Measurements from ENCODE around the gene ADPRHL1.
"Not testable (repeated sequence)": the region's sequence is repeated elsewhere in the genome, so short reads cannot be mapped to it uniquely, and the experiment has no call there.

The ADPRHL1 gene

DNA sequence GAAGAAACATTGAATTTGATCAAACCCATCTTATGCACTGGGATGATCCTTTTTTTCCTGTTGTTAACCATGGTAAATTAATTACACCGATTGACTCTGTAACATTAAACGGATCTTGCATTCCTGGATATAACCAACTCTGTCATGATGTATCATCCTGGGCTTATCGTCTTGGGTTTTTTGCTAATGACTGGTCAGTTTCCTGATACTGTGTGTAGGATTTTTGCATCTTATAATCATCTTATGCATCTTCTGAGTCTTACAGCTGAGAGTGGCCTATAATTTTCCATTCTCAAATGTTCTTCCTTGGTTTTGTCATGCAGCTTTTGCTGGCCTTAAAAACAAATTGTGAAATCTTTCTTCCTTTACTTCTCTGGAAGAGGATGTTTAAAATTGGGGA is 24.4 kb upstream of the ADPRHL1 start:
- no peak for DNase-seq

GRCh38 chr13:113476811-113477210 is 23.5 kb upstream of the ADPRHL1 start:
- no peak for DNase-seq

DNA sequence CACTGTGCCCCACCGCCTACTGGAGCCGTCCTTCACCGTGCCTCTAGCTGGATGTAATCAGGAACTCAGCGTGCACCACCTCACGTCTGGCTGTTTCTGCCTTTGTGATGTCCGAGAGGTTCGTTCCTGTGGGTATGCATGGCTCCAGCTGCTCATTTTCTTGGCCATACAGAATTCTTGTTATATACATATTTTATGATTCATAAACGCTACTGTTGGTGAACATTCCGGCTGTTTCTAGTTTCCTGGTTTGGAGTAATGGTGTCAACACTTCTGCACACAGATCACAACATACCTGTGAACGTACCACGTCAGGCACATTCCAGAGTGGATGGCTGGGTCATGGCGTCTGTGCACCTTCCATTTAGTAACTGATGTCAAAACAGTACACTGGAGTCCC is 22.6 kb upstream of the ADPRHL1 start:
- DNase-seq: no peak

- DNase-seq: no peak
Observed at GRCh38 chr13:113475280-113475679, 22.0 kb upstream of the ADPRHL1 start.

DNA sequence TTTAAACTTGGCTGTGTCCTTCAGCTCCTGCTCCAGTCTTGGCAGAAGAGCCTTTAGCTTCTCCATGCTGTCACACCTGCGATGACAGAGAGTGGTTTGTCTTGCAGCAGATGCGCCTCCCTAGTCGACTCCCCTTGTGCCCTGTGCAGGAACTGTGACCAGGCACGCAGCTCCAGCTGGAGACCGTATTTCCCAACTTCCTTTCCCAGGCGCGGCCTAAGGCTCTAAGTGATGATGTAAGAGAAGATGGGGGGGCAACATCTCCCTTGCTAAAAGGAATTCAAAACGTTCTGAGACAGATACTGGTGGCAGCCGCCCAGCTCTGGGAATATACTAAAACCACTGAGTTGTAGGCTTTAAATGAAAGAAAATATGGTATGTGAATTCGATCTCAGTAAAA is 20.9 kb upstream of the ADPRHL1 start:
- no peak for DNase-seq

- DNase-seq: no peak
Observed at GRCh38 chr13:113472355-113473025, 19.2 kb upstream of the ADPRHL1 start.

DNA sequence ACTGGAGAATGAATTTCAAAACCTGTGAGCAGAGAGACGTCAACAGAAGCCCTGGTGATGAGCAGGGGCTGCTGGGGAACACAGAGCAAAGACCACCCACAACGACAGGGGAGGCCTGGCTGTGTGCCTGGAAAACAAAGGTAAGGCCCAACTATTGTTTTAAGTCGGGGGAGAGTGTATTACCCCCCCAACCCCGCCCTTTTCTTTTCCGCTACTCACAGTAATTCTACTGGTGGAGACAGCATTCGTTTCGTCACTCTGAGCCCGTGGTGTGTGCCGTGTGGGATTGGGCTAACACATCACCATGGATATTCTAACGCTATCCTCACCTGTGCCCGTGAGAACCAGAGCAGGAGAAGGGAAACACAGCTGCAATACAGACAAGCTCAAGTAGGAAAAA is 18.6 kb upstream of the ADPRHL1 start:
- DNase-seq: no peak

- not testable (repeated sequence) for DNase-seq
Observed at GRCh38 chr13:113470635-113471163, 17.4 kb upstream of the ADPRHL1 start.

- DNase-seq: no peak
Observed at GRCh38 chr13:113470073-113470472, 16.8 kb upstream of the ADPRHL1 start.

DNA sequence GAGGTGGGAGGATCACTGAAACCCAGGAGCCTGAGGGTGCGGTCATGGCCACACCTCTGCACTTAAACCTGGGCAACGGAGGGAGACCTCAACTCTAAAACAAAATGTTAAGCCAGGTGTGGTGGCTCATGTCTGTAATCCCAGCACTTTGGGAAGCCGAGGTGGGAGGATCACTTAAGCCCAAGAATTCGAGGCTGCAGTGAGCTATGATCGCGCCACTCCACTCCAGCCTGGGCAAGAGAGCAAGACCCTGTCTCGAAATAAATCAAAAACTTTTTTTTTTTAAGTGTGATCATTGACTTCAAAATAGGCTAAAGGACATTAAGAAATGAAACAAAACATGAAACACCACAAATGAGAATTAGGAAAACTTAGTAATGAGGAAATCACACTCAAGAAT is 16.3 kb upstream of the ADPRHL1 start:
- no peak for DNase-seq

- DNase-seq: no peak
Observed at GRCh38 chr13:113468472-113469201, 15.3 kb upstream of the ADPRHL1 start.

DNA sequence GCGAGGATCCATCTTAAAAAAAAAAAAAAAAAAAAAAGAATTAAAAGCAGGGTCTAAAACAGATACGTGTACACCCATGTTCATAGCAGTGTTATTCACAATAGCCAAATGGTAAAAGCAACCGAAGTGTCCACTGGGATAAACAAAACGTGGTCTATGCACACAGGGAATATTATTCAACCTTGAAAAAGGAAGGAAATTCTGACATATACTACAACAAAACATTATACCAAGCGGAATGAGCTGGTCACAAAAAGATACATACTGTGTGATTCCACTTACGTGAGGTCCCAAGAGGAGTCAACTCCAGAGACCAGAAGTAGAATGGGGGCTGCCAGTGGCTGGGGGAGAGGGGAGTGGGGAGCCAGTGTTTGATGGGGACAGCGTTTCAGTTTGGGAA is 14.7 kb upstream of the ADPRHL1 start:
- DNase-seq: no peak

GRCh38 chr13:113466383-113466782 is 13.1 kb upstream of the ADPRHL1 start:
- no peak for DNase-seq

DNA sequence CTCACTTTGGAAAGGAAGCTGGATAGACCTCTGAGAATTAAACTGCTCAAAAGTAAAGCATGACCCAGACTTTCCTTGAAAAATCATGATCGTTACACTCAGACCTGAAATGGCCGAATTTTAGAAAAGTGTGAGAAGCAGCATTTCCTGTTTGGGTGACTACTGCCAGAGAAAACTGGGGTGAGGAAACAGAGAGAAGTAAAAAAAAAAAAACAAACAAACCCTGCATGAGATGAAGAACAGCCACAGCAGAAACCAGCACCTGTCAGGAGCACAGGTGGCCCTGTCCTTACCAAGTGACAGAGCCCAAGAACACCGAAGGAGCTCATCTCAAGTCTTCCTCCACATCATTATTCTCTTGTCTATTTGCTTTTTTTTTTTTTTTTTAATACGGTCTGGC is 12.0 kb upstream of the ADPRHL1 start:
- no peak for DNase-seq

DNA sequence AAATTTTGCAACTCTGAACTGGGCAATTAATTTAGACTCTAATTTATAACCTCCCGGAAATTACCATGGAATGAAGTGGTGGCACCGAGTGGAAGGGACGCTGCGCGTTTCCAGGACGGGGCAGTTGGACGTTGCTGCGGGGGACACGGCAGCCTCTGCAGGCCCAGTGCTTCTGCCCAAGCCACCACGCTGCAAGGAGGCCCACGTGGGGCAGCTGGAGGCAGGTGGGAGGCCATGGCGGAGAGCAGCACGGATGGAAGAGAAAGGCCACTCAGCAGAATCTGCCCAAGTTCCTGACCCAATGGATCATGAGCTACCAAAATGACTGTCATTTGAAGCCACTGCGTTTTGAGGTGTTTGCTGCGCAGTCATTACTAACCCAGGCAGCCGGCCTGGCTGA is 11.2 kb upstream of the ADPRHL1 start:
- DNase-seq: no peak

DNA sequence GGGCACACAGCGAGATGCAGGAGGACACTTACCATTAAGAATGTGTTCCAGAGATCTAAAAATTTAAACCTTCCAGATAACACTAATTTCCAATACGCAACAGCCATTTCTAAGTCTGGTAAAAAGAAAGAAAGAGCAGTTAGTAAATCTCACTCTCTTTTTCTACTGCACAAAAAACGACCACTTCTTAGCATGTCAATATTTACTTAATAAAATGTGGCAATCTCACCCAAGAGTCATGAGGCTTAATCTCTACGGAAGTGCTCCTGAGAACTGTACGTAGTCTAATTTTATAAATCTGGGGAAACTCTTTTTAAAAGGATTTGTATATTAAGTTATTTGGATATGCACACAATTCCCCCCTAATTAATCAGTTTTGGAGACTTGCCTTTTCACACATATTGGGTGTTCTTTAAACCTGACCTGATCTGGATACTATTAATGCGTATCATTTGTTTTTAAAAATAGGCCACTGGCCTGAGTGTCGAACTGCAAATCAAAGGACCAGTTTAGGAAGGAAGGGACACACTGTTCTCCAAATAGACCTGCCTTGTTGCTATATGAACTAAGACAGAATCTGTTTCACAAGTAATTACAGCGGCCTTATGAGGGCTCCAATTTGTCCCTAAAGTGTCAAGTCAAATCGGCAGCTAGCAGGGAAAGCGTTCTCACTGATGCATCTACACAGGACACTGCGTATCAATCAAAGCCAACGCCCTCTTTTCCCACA is 7.9 kb upstream of the ADPRHL1 start:
- DNase-seq: no peak

DNA sequence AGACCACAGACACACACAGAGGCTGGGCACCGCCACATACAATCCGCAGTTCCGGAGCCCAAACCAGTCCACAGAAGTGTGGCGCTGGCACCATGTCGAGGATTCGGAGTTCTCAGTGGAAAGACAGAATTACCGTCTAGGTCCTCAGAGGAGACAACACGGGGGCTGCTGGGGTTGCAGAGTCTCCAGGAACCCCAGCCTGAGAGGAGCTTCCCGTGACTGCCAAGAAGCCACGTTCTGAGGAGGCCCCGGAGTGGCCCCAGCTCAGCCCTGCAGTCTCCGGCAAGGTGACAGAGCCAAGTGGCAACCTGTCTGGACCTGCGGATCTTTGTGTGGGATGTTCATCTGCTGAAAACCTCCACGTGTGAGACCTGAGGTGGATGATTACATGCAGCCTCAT is 7.3 kb upstream of the ADPRHL1 start:
- DNase-seq: no peak

- DNase-seq: no peak
Observed at GRCh38 chr13:113460064-113460555, 6.8 kb upstream of the ADPRHL1 start.

GRCh38 chr13:113458253-113459065 is 5.2 kb upstream of the ADPRHL1 start:
- DNase-seq: no peak

- DNase-seq: no peak
Observed at GRCh38 chr13:113457510-113457909, 4.2 kb upstream of the ADPRHL1 start.

GRCh38 chr13:113456116-113456702 is 2.9 kb upstream of the ADPRHL1 start:
- DNase-seq: no peak

GRCh38 chr13:113455384-113455783 is 2.1 kb upstream of the ADPRHL1 start:
- no peak for DNase-seq

All from right forelimb (tissue), 1 donor.